Tibial nerve (tissue), 3 donors: ENCODE data around the gene A2M.

Experiments used
- POLR2A ChIP-seq, 2 donors: fragments of 450-650 bp; IDR thresholded peaks; one replicate each; pipeline ENCODE4 v1.6.1; 2017; ENCODE audit warnings: antibody characterized with exemption in 2 of 2, mild to moderate bottlenecking in 2 of 2, moderate library complexity in 2 of 2
- TF ChIP-seq, protein P1 (sequence below), 5 experiments: fragments of 200-600 bp in 3 of 5; fragments of 450-650 bp in 2 of 5; sonication (generic) in 3 of 5; IDR thresholded peaks; one replicate each; pipeline ENCODE4 v1.5.1; 2016 to 2019; ENCODE audit warnings: antibody characterized with exemption in 5 of 5, mild to moderate bottlenecking in 3 of 5, moderate library complexity in 2 of 5

DNA sequence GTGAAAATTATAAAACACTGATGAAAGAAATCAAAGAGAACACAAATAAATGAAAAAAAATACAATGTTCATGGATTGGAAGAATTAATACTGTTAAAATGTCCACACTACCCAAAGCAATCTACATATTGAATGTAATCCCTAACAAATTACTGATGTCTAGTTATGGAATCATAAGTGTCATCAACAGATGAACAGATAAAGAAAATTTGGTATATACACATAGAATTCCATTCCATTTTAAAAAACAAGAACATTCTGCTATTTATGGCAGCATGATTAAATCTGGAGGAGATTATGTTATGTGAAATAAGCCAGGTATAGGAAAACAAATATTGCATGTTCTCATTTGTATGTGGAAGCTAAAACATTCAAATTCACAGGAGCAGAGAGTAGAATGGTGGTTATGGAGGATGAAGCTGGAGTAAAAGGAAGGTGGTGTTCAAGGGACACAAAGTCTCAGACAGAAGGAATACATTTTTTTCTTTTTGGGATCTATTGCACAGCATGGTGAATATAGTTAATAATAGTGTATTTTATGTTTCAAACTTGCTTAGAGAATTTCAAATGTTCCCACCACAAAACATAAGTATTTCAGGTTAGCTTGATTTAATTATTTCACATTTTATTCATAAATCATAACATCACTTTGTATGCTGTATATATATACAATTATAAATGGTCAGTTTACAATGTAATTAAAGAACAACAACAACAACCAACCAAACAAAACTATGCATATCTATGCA is 28.5 kb downstream of the A2M start:
- TF ChIP-seq, protein P1, sequence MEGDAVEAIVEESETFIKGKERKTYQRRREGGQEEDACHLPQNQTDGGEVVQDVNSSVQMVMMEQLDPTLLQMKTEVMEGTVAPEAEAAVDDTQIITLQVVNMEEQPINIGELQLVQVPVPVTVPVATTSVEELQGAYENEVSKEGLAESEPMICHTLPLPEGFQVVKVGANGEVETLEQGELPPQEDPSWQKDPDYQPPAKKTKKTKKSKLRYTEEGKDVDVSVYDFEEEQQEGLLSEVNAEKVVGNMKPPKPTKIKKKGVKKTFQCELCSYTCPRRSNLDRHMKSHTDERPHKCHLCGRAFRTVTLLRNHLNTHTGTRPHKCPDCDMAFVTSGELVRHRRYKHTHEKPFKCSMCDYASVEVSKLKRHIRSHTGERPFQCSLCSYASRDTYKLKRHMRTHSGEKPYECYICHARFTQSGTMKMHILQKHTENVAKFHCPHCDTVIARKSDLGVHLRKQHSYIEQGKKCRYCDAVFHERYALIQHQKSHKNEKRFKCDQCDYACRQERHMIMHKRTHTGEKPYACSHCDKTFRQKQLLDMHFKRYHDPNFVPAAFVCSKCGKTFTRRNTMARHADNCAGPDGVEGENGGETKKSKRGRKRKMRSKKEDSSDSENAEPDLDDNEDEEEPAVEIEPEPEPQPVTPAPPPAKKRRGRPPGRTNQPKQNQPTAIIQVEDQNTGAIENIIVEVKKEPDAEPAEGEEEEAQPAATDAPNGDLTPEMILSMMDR (IDR thresholded peaks at IDR 0.05): no peak
- no peak for TF ChIP-seq POLR2A (IDR thresholded peaks at IDR 0.05)
